WTC11 (cell line): ENCODE data around the gene HS2ST1. TPM values are rescaled to one million over a fixed set of nuclear protein-coding genes. Genes with fewer than 3 reads are reported as not detected.

Source experiments
- ATAC-seq: fragments of 200-7000 bp; cut with Tn5 transposase; 2 replicates; pipeline ENCODE4 v1.10.0; 2021; ENCODE audit warnings: mild to moderate bottlenecking, moderate library complexity
- CTCF ChIA-PET: fragments of 300-600 bp; sonication (Branson Sonifier 250); formaldehyde crosslinking; loops from one replicate; lab custom pipeline; 2021; ENCODE audit warnings: antibody characterized with exemption; lab: Charles Lee
- POLR2A ChIA-PET: fragments of 350-600 bp; sonication (Branson Sonifier 250); formaldehyde crosslinking; loops from one replicate; lab custom pipeline; 2021; ENCODE audit warnings: antibody characterized with exemption; lab: Charles Lee
- DNase-seq: peaks from one replicate; pipeline ENCODE4 v3.0.0; 2021; ENCODE audit warnings: low spot score
- H3K27ac Mint-ChIP-seq: 2 replicates; pipeline ENCODE4 v1.8.0; 2021; ENCODE audit warnings: mixed read lengths
- H3K27me3 Mint-ChIP-seq: 2 replicates; pipeline ENCODE4 v1.8.0; 2021; ENCODE audit warnings: low read depth, mild to moderate bottlenecking, moderate library complexity, mixed read lengths
- H3K36me3 Mint-ChIP-seq: 2 replicates; pipeline ENCODE4 v1.8.0; 2021; ENCODE audit warnings: mixed read lengths
- H3K4me1 Mint-ChIP-seq: 2 replicates; pipeline ENCODE4 v1.8.0; 2022; ENCODE audit warnings: mixed read lengths
- H3K4me3 Mint-ChIP-seq: 2 replicates; pipeline ENCODE4 v1.8.0; 2021; ENCODE audit warnings: mild to moderate bottlenecking, moderate library complexity, mixed read lengths
- H3K9me3 Mint-ChIP-seq: 2 replicates; pipeline ENCODE4 v1.8.0; 2021; ENCODE audit warnings: mixed read lengths
- ATF1 ChIP-seq: sonication (generic); formaldehyde crosslinking; IDR thresholded peaks from 2 replicates; pipeline ENCODE4 v1.8.1; 2023; ENCODE audit warnings: mild to moderate bottlenecking, moderate library complexity, missing genetic modification reagents
- CREB1 ChIP-seq: sonication (generic); formaldehyde crosslinking; IDR thresholded peaks from 2 replicates; pipeline ENCODE4 v1.8.0; 2023; ENCODE audit warnings: mild to moderate bottlenecking, missing genetic modification reagents
- EMX1 ChIP-seq: fragments of 250-450 bp; sonication (Bioruptor Pico); IDR thresholded peaks from 2 replicates; pipeline ENCODE4 v1.8.0; 2021; ENCODE audit warnings: mild to moderate bottlenecking
- FOXK1 ChIP-seq: sonication (generic); formaldehyde crosslinking; IDR thresholded peaks from 2 replicates; pipeline ENCODE4 v1.8.0; 2022; ENCODE audit warnings: mild to moderate bottlenecking, moderate library complexity, missing genetic modification reagents
- GRHL2 ChIP-seq: fragments of 250-450 bp; sonication (Bioruptor Pico); IDR thresholded peaks from 2 replicates; pipeline ENCODE4 v1.8.0; 2022; ENCODE audit warnings: mild to moderate bottlenecking, moderate library complexity; ENCODE audit not compliant: insufficient replicate concordance, severe bottlenecking
- JUN ChIP-seq: sonication (generic); formaldehyde crosslinking; IDR thresholded peaks from 2 replicates; pipeline ENCODE4 v1.8.0; 2023; ENCODE audit warnings: mild to moderate bottlenecking, missing genetic modification reagents
- KAT7 ChIP-seq: sonication (generic); formaldehyde crosslinking; IDR thresholded peaks from 2 replicates; pipeline ENCODE4 v1.8.1; 2023; ENCODE audit warnings: missing genetic modification reagents, mild to moderate bottlenecking, borderline replicate concordance
- NR2C2 ChIP-seq: sonication (generic); formaldehyde crosslinking; IDR thresholded peaks from 2 replicates; pipeline ENCODE4 v1.8.0; 2022; ENCODE audit warnings: mild to moderate bottlenecking, missing genetic modification reagents
- NR3C1 ChIP-seq: sonication (generic); formaldehyde crosslinking; conservative IDR thresholded peaks from 2 replicates; pipeline ENCODE4 v1.8.1; 2023; ENCODE audit warnings: low read depth, mild to moderate bottlenecking, missing genetic modification reagents
- PRDM15 ChIP-seq: sonication (generic); formaldehyde crosslinking; IDR thresholded peaks from 2 replicates; pipeline ENCODE4 v1.8.0; 2022; ENCODE audit warnings: missing genetic modification reagents
- SOX15 ChIP-seq: fragments of 250-450 bp; sonication (Bioruptor Pico); IDR thresholded peaks from 2 replicates; pipeline ENCODE4 v1.9.0; 2021; ENCODE audit warnings: mild to moderate bottlenecking
- USF2 ChIP-seq: sonication (generic); formaldehyde crosslinking; IDR thresholded peaks from 2 replicates; pipeline ENCODE4 v1.8.1; 2023; ENCODE audit warnings: mild to moderate bottlenecking, missing genetic modification reagents, moderate library complexity
- ZBTB21 ChIP-seq: sonication (generic); formaldehyde crosslinking; IDR thresholded peaks from 2 replicates; pipeline ENCODE4 v1.8.1; 2023; ENCODE audit warnings: mild to moderate bottlenecking, missing genetic modification reagents, borderline replicate concordance
- ZNF317 ChIP-seq: sonication (generic); formaldehyde crosslinking; IDR thresholded peaks from 2 replicates; pipeline ENCODE4 v1.8.1; 2023; ENCODE audit warnings: low read depth, mild to moderate bottlenecking, moderate library complexity, missing genetic modification reagents, borderline replicate concordance
- ZNF396 ChIP-seq: fragments of 250-450 bp; sonication (Bioruptor Pico); IDR thresholded peaks from 2 replicates; pipeline ENCODE4 v1.8.0; 2021; ENCODE audit warnings: mild to moderate bottlenecking, moderate library complexity, borderline replicate concordance
- ZNF512 ChIP-seq: sonication (generic); formaldehyde crosslinking; IDR thresholded peaks from 2 replicates; pipeline ENCODE4 v1.8.1; 2022; ENCODE audit warnings: missing genetic modification reagents, borderline replicate concordance
- total RNA-seq: library from RNA; stranded (reverse); gene quantifications from 3 replicates; pipeline ENCODE4 v1.2.3, GENCODE V29; 2021
- TF ChIP-seq, protein P1 (sequence below): sonication (generic); formaldehyde crosslinking; IDR thresholded peaks from 2 replicates; pipeline ENCODE4 v1.8.1; 2023; ENCODE audit warnings: mild to moderate bottlenecking, missing genetic modification reagents, moderate library complexity
- TF ChIP-seq, protein P2 (sequence below): sonication (generic); formaldehyde crosslinking; IDR thresholded peaks from 2 replicates; pipeline ENCODE4 v1.8.1; 2023; ENCODE audit warnings: mild to moderate bottlenecking, missing genetic modification reagents
- TF ChIP-seq, protein P3 (sequence below): sonication (generic); formaldehyde crosslinking; IDR thresholded peaks from 2 replicates; pipeline ENCODE4 v1.8.1; 2022; ENCODE audit warnings: mild to moderate bottlenecking, missing genetic modification reagents, moderate library complexity, borderline replicate concordance

Gene HS2ST1
- total RNA-seq, 1 experiment from 2014 or later: 24.7 TPM

DNA sequence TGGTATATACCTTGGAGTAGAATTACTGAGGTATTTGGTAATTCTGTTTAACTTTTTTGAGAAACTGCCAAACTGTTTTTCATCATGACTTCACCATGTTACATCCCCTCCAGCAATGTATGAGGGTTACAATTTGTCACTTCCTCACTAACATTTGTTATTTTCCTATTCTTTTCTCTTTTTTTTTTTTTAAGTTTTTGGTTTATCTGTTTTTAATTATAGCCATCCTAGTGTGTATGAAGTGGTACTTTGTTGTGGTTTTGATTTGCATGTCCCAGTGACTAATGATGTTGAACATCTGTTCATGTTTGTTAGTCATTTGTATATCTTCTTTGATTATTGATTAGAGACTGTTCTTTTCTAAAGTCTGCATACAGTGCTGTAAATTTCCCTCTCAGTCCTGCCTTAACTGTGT lies 147.3 kb downstream of the HS2ST1 start (continued):
- TF ChIP-seq PRDM15 (CRISPR knock-in tag) (no peak), EMX1 (no peak), CREB1 (CRISPR knock-in tag) (no peak), NR3C1 (no peak), JUN (no peak)
- TF ChIP-seq, protein P1, sequence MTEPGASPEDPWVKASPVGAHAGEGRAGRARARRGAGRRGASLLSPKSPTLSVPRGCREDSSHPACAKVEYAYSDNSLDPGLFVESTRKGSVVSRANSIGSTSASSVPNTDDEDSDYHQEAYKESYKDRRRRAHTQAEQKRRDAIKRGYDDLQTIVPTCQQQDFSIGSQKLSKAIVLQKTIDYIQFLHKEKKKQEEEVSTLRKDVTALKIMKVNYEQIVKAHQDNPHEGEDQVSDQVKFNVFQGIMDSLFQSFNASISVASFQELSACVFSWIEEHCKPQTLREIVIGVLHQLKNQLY (CRISPR knock-in tag): no peak
- TF ChIP-seq, protein P2, sequence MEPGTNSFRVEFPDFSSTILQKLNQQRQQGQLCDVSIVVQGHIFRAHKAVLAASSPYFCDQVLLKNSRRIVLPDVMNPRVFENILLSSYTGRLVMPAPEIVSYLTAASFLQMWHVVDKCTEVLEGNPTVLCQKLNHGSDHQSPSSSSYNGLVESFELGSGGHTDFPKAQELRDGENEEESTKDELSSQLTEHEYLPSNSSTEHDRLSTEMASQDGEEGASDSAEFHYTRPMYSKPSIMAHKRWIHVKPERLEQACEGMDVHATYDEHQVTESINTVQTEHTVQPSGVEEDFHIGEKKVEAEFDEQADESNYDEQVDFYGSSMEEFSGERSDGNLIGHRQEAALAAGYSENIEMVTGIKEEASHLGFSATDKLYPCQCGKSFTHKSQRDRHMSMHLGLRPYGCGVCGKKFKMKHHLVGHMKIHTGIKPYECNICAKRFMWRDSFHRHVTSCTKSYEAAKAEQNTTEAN: no peak

DNA sequence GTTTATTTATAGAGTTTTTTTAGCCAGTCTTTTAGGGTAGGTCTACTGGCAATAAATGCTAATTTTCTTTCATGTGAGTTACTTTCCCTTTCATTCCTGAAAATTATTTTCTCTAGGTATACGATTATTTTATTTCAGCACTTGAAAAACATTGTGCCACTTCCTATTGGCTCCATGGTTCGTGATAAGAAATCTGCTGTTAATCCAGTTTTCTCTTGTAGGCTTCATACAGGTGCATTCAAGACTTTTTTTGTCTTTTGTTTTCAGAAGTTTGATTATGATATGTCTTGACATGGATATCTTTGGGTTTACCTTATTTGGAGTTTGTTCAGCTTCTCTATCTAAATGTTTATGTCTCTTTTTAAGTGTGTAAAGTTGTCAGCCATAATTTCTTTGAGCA lies 148.3 kb downstream of the HS2ST1 start:
- DNase-seq: no peak

GRCh38 chr1:87064309-87064708 lies 149.9 kb downstream of the HS2ST1 start:
- CTCF ChIA-PET: interaction anchor here (0.7 to 1.3 kb wide), 3 partner anchors 11 to 253 kb away, joined by 3 to 4 read pairs (median 4); no protein-coding TSS in a partner anchor
- ATAC-seq: no peak
- Mint-ChIP-seq H3K4me1 (no peaks in the 10 kb centered on the region), H3K27me3 (no peaks in the 10 kb centered on the region)
- TF ChIP-seq FOXK1 (CRISPR knock-in tag) (no peak), USF2 (CRISPR knock-in tag) (no peak)
- TF ChIP-seq, all 79 proteins: peak for 0
- H3K9me3 Mint-ChIP-seq: peaks cover 28% of the 10 kb centered on the region
- H3K36me3 Mint-ChIP-seq: peaks cover 18% of the 10 kb centered on the region
- no peak overlapping the region for H3K4me3 Mint-ChIP-seq
- H3K27ac Mint-ChIP-seq: no peak overlapping the region
- POLR2A ChIA-PET: no interaction called here
- no peak for DNase-seq

More for the DNA sequence above, 148.3 kb downstream of the HS2ST1 start:
- peaks cover 18% of the 10 kb centered on the region for H3K36me3 Mint-ChIP-seq
- no peaks in the 10 kb centered on the region for H3K27me3 Mint-ChIP-seq
- peaks cover 26% of the 10 kb centered on the region for H3K9me3 Mint-ChIP-seq
- no peak overlapping the region for H3K4me3 Mint-ChIP-seq
- CTCF ChIA-PET: no interaction called here
- no peaks in the 10 kb centered on the region for H3K4me1 Mint-ChIP-seq
- no peak for ATAC-seq
- POLR2A ChIA-PET: no interaction called here
- H3K27ac Mint-ChIP-seq: no peak overlapping the region
- TF ChIP-seq ZNF317 (CRISPR knock-in tag): peak; percentile 59; the same call in 1 of the 2 replicates
- no peak for TF ChIP-seq ZNF512 (CRISPR knock-in tag)

- H3K9me3 Mint-ChIP-seq: peaks cover 28% of the 10 kb centered on the region
- TF ChIP-seq NR2C2 (no peak), ZBTB21 (CRISPR knock-in tag) (no peak), USF2 (CRISPR knock-in tag) (no peak), KAT7 (CRISPR knock-in tag) (no peak), ZNF396 (CRISPR knock-in tag) (no peak), GRHL2 (CRISPR knock-in tag) (no peak), ATF1 (no peak), JUN (no peak), SOX15 (CRISPR knock-in tag) (no peak)
- TF ChIP-seq, protein P3, sequence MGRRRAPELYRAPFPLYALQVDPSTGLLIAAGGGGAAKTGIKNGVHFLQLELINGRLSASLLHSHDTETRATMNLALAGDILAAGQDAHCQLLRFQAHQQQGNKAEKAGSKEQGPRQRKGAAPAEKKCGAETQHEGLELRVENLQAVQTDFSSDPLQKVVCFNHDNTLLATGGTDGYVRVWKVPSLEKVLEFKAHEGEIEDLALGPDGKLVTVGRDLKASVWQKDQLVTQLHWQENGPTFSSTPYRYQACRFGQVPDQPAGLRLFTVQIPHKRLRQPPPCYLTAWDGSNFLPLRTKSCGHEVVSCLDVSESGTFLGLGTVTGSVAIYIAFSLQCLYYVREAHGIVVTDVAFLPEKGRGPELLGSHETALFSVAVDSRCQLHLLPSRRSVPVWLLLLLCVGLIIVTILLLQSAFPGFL (CRISPR knock-in tag): no peak
Observed at GRCh38 chr1:87064986-87065385, 150.6 kb downstream of the HS2ST1 start.

More at GRCh38 chr1:87064986-87065385, 150.6 kb downstream of the HS2ST1 start:
- ATAC-seq: no peak
- Mint-ChIP-seq H3K4me3 (no peak overlapping the region), H3K27me3 (no peaks in the 10 kb centered on the region), H3K36me3 (peaks cover 18% of the 10 kb centered on the region), H3K27ac (no peak overlapping the region), H3K4me1 (no peaks in the 10 kb centered on the region)
- POLR2A ChIA-PET: no interaction called here
- DNase-seq: no peak
- CTCF ChIA-PET: interaction anchor here (0.8 to 1.3 kb wide), 2 partner anchors 10 to 254 kb away, joined by 3 to 4 read pairs; no protein-coding TSS in a partner anchor
